ENCODE measurements around the gene SLC6A3.

Gene SLC6A3

GRCh38 chr5:1445313-1445688 lies at the start of gene SLC6A3:
Gene SLC6A3, minus strand, starts transcription at chr5:1445440. Its CDS starts 2,243 bp downstream, at chr5:1443197.
- DNase-seq (ENCODE audit: low read depth in 2 of 2): peak; percentile 3 to 37

DNA sequence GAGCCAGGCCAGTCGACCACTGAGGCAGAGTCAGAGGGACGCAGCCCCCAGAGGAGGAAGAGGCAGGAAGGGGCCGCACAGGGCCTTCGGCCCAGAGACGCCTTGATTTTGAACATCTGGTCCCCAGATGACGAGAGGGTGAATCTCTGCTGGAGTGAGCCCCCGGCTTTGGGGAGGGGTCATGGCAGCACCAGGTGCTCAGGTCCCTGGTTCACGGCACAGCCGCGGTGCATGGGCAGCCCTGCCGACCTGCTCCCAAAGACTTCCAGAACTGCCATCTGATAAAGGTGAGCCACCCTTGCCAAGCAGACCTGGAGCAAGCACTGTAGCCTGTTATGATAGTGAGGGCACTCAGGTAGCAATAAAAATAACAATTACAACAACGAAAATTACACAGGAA lies 48.7 kb upstream of the SLC6A3 start:
- no peak for DNase-seq (ENCODE audit: low read depth in 2 of 2)

GRCh38 chr5:1493413-1493812 lies 48.2 kb upstream of the SLC6A3 start:
- no peak for DNase-seq (ENCODE audit: low read depth in 2 of 2)

DNA sequence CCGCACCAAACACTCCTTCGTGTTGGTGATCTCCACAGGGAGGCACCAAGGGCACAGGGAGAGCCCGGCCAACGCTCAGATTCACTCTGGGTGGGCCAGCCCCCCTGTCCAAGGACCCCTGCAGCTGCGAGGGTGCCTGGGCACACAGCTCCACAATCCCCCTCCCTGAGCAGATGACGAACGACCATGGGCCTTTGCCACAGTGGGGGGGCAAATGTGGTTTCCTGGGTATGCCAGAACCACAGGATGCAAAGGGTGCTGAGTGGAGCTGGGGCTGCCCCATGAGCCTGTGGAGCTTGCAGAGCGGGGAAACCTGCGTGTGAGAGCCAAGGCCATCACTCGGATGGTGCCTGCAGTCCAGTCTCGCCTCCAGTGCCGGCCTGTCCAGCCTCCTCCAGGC lies 47.5 kb upstream of the SLC6A3 start:
- no peak for DNase-seq (ENCODE audit: low read depth in 2 of 2)

DNA sequence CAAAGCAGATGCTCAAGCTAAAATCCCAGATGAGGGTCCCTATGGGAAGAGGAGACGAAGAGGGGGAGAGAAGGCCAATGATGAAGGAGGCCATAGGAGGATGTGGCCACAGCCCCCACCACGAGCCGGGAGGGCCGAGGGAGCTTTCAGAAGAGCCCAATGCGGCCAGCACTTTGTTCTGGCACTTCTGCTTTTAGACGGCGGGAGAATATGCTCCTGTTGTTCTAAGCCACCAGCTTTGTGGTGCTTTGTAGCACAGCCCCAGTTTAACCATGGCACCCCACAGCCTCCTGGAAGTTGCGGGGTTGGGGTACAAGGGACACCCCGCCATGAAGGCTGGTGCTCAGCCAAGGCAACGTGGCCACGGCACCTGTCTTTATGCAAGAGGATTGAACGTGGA lies 45.1 kb upstream of the SLC6A3 start:
- no peak for DNase-seq (ENCODE audit: low read depth in 2 of 2)

- DNase-seq (ENCODE audit: low read depth in 2 of 2): no peak
Measured at GRCh38 chr5:1489754-1490153, 44.5 kb upstream of the SLC6A3 start.

GRCh38 chr5:1488882-1489680 lies 43.8 kb upstream of the SLC6A3 start:
- DNase-seq (ENCODE audit: low read depth in 2 of 2): peak in 1 of 2 donors; percentile 15

GRCh38 chr5:1487079-1487764 lies 42.0 kb upstream of the SLC6A3 start:
- DNase-seq (ENCODE audit: low read depth in 2 of 2): no peak

DNA sequence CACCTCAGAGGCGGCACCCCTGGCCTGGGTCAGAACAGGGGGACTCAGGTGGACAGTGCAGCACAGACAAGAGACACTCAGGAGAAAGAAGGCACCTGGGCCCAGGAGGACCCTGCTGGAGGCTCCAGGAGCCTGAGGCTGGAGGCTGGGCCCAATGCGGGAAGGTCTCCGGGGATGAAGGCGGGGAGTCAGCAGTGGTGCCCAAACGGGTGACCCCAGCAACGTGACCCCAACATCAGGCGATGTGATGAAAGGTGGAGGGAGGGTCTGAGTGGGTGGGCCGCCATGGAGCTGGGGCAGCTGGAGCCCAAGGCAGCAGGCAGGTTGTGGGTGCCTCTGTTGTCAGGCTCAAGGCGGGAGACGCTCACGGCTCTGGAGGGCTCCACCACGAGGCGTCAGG lies 41.0 kb upstream of the SLC6A3 start:
- no peak for DNase-seq (ENCODE audit: low read depth in 2 of 2)

DNA sequence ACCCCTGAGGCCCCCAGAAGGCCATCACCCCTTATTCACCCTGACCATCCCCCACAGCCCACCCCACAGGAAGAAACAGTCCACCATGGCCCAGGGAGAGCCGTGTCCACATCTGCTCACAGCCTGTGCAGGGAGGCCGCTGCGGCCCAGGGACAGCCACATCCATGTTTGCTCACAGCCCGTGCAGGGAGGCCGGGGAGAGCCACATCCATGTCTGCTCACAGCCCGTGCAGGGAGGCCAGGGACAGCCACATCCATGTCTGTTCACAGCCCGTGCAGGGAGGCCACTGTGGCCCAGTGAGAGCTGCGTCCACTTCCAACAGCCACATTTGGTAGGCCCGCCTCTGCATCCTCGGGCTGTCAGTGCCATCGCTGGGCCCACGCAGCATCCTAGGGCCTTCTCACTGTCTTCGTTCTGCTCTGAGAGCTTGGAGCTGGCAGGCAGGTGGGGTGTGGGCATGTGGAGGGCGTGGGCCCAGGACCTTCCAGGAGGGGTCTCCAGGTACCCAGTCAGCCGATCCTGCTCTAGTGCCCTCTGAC lies 40.4 kb upstream of the SLC6A3 start:
- DNase-seq (ENCODE audit: low read depth in 2 of 2): no peak

GRCh38 chr5:1484730-1485578 lies 39.7 kb upstream of the SLC6A3 start:
- DNase-seq (ENCODE audit: low read depth in 2 of 2): no peak

GRCh38 chr5:1483856-1484729 lies 38.9 kb upstream of the SLC6A3 start:
- DNase-seq (ENCODE audit: low read depth in 2 of 2): no peak

DNA sequence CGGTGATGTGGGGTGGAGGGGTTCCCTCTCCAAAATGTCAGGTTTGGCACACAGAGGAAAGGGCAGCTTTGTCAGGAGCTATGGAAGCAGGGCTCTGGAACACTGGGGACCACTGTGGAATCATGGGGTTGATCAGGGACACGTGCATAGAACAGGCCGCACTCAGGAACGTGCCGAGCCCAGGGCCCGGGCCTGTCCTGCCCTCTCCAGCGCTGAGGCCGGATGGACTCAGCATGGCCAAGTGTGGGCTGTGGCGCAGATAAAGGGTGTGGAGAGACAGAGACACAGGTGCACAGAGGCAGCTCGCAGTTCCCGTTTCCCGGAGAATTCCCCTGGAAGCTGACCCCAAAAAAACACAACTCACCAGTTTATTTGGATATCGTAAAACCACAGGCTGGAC lies 37.8 kb upstream of the SLC6A3 start:
- no peak for DNase-seq (ENCODE audit: low read depth in 2 of 2)

DNA sequence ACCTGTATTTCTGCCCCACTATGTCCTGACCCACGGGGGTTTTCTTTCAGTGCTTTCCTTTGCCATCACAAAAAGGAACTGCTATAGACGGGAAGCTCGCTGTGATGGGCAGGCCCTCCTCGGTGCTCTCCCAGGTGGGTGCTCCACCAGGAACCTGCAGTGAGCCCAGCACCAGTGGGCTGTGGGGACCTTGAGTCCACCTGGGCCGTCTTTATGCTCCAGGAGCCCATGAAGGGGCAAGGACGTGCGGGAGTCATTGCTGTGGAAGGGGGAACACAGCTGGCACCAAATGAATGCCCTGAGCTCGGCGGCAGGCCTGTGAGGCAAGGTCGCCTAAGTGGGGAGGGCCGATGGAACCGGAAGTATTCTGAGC lies 36.7 kb upstream of the SLC6A3 start:
- DNase-seq (ENCODE audit: low read depth in 2 of 2): no peak

DNA sequence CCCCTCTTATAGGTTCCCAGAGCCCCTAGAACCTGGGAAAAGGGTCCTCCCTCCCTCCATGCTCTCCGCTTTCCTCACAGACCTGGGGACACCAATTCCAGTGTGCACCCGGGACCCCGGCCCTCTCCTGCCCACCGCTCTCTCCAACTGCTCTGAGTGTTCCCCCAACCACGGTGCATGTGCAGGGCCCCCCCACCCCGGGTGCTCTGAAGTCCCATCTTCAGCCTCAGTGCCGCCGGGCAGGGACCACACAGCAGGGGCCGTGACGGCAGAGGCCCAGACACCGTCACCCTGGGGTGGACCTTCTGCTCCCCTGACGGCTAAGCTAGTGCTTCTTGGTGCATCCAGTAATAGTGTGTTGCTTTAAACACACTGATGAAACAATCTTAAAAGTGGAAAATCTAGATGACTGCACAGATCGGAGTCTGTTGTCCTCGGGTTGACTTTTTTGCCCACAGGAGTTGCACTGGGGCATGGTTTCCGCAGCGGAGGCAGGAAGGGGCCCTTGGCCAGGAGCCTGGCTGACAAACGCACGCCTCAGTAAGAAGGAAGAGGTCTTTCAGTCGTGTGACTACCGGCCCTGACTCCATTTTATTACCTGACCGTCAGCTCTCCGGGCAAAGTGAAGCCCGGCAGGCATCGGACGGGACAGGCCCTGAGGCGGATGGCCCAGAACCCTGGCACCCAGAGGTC lies 36.2 kb upstream of the SLC6A3 start:
- no peak for DNase-seq (ENCODE audit: low read depth in 2 of 2)

DNA sequence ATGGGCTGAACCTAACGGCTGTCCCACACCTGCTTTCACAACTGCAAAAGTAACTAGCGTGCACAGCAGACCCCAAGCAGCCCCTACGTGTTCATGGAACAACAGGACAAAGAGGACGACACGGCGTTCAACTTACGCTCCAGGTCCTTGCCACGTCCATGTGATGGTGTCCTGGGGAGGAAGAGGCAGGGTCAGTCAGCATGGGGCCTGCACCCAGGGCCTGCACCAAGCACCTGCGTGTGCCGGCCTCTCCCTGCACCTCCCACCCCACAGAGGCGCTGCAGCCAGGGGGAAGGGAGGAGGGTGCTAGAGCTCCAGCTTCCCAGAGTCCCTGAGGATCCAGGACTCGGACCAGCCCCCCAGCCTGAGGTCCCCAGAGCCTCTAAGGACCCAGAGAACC lies 35.6 kb upstream of the SLC6A3 start:
- no peak for DNase-seq (ENCODE audit: low read depth in 2 of 2)

DNA sequence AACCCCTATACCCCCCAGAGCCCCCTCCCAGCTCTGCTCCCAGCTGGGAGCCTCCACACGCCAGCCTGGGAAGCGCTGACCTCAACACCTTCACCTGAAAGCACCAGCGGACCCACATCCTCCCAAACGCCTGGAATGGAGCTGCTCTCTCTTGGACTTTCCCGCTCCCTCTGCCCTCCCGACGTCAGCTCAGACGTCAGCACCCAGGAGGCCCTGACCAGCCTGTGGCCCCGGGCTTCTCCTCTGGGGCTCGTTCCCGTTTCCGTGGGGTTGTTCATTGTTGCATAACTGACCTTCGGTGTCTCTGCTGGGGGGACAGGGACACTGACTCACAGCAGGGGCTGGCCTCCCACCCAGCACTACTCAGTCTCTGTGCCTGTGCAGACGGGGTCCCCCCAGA lies 35.0 kb upstream of the SLC6A3 start:
- no peak for DNase-seq (ENCODE audit: low read depth in 2 of 2)

DNA sequence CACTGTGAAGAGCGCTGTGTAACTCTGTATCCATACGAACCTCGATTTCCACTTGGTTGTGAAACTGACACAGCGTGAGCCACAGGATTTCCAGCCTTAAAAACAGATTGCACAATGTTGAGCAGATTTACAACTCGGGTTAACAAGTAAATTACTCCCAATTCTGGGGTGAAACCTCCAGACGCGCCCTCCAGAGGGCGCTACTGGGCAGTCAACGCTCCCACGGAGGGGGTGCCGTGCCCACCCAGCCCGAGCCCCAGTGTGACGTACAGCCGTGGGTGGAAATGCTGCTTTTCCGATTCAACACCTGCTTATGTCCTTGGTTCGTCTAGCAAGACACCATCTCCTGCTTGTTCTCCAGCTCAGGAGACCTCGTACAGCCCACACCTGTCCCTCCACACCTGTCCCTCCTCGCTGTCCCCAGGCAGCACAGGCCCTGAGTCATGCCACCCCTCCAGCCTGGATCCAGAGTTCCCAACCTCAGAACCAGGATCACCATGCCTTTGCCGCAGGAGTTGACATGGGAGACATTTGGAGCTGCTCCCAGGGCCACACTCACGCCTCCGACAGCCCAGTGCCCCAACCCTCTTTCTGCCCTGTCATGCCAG lies 34.4 kb upstream of the SLC6A3 start:
- peak; percentile 30 to 40 for DNase-seq (ENCODE audit: low read depth in 2 of 2)

GRCh38 chr5:1479066-1479465 lies 33.8 kb upstream of the SLC6A3 start:
- DNase-seq (ENCODE audit: low read depth in 2 of 2): no peak

Data from stimulated activated CD4-positive, alpha-beta T cell treated with anti-CD3 and anti-CD28 coated beads, Interleukin-1b, Interleukin-23, amount 100 ng/mL, for 4 hours (primary cell).